Measurements from ENCODE around the gene OR2AT4. TPM values are rescaled to one million over a fixed set of nuclear protein-coding genes. Genes with fewer than 3 reads are reported as not detected.

The OR2AT4 gene
- total RNA-seq (2012; rRNA removed) (not detected in 2 replicates), polyA plus RNA-seq (2012; rRNA removed) (not detected in 2 replicates), Bru-seq, nascent RNA (not detected), BruChase-seq, experiment 1, labeled RNA remaining after a 6-hour chase (not detected), BruChase-seq, experiment 2, labeled RNA remaining after a 2-hour chase (not detected)
- not detected in 2 replicates for polyA plus RNA-seq (2012; cell fraction: cytosol; rRNA removed)
- polyA plus RNA-seq (2012; cell fraction: nucleus; rRNA removed; ENCODE audit: low replicate concordance): not detected in 2 replicates
- long read RNA-seq: 0 reads

DNA sequence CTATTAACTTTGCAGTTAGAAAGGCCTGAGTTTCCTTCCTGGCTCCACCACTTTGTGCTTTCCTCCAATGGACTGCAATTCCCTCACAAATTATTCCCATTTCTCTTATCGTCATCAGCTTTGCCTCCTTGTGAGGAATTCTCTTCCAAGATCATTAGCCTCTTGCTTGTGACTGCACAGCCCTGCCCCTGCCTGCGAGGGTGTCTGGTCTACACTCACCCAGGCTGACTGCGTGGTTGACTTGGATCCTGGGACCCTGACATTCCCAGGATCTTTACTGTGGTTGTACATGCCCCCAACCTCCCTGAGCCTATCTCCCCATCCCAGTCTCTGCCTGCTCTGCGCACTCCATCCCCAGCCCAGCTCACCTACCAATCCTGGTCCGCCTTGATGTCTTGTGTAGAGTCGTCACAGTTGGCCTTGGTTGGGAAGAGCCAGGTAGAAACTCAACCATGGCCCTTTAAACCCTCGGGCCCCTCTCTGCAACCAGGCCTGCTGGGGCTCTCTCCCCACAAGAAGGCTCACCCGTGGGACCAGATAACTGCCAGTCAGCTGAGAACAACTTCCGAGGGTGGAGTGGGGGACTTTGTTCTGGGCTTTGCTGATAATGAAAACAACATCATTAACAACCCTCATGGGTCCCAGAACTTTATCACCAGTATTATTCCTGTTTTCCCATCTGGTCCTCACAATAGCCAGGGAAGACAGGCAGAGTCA, at the start of gene OR2AT4:
Gene OR2AT4 (minus strand): TSS at position 421 of the 717 bp plus-strand sequence.
- Histone ChIP-seq H2BK20ac (ENCODE audit: low read depth, low read length) (no peak within 1 kb of the TSS), H4K8ac (ENCODE audit: low read depth in 2 of 2, low read length in 2 of 2) (no peak within 1 kb of the TSS), H3K27ac (ENCODE audit: insufficient read depth, low read length) (no peak within 1 kb of the TSS), H4K5ac (ENCODE audit: low read depth, low read length) (no peak within 1 kb of the TSS), H2BK5ac (ENCODE audit: low read depth, low read length, poor library complexity, severe bottlenecking) (no peak within 1 kb of the TSS), H3K79me1 (ENCODE audit: low read depth in 1 of 2, low read length in 2 of 2) (no peaks in the 10 kb centered on the region), H3K9ac (ENCODE audit: low read depth, low read length) (no peak within 1 kb of the TSS), H2BK15ac (ENCODE audit: low read depth, low read length) (no peak within 1 kb of the TSS), H3K4ac (ENCODE audit: low read depth, low read length) (no peak within 1 kb of the TSS), H2BK120ac (ENCODE audit: low read depth, low read length) (no peak within 1 kb of the TSS), H3K18ac (ENCODE audit: low read depth, low read length) (no peak within 1 kb of the TSS), H3K14ac (replicated peaks; ENCODE audit: low read depth, low read length) (no peak within 1 kb of the TSS), H3K9me3 (ENCODE audit: control insufficient read depth, insufficient read depth, low read length) (no peaks in the 10 kb centered on the region), H2AK9ac (replicated peaks; ENCODE audit: low read depth, low read length, poor library complexity) (no peak within 1 kb of the TSS), H3K4me1 (ENCODE audit: control insufficient read depth, insufficient read depth, low read length) (peaks cover 2% of the 10 kb centered on the region; the same call in 1 of the 2 replicates), H4K20me1 (ENCODE audit: insufficient read depth, low read length) (no peaks in the 10 kb centered on the region), H3K36me3 (ENCODE audit: control insufficient read depth, insufficient read depth, low read length) (no peaks in the 10 kb centered on the region), H3K23ac (ENCODE audit: low read depth, low read length) (no peak within 1 kb of the TSS), H3K9me1 (ENCODE audit: insufficient read depth, low read length) (no peaks in the 10 kb centered on the region; the same call in 1 of the 2 replicates), H4K91ac (ENCODE audit: insufficient read depth, low read depth, low read length) (no peak within 1 kb of the TSS), H3K4me2 (ENCODE audit: low read depth, low read length) (no peak within 1 kb of the TSS), H2AFZ (replicated peaks; ENCODE audit: low read length, poor library complexity) (no peak within 1 kb of the TSS), H2AK5ac (ENCODE audit: low read depth, low read length) (no peak within 1 kb of the TSS), H3K56ac (ENCODE audit: extremely low read depth, insufficient read depth, low read length) (no peak within 1 kb of the TSS), H3K4me3 (ENCODE audit: insufficient read depth, low read depth, low read length) (no peak within 1 kb of the TSS), H3K27me3 (ENCODE audit: control insufficient read depth, insufficient read depth, low read length) (peaks cover 47% of the 10 kb centered on the region)
- dilution Hi-C loops (cut with HindIII; ENCODE audit: low sequenced_read_pairs, unreplicated experiment) (no loop called here), in situ Hi-C loops (cut with MboI; ENCODE audit: low sequenced_read_pairs) (no loop called here), intact Hi-C loops (cut with micrococcal nuclease) (no loop called here)
- ChIA-PET POLR2A (ENCODE audit: unreplicated experiment) (no interaction called here), CTCF (no interaction called here)
- ATAC-seq (ENCODE audit: low read depth): no peak
- no peak for DNase-seq
- no TSS peak for BruUV-seq (replicated peaks)
- TF ChIP-seq RAD21 (IDR thresholded peaks at IDR 0.05; ENCODE audit: low read length) (no peak), CTCF (conservative IDR thresholded peaks at IDR 0.05; ENCODE audit: low read depth, low read length) (no peak), FOS (IDR thresholded peaks at IDR 0.05; ENCODE audit: low read depth, low read length) (no peak), RFX5 (IDR thresholded peaks at IDR 0.05; ENCODE audit: low read depth, low read length) (no peak), MAZ (IDR thresholded peaks at IDR 0.05; ENCODE audit: borderline replicate concordance, low read depth, low read length) (no peak), MXI1 (IDR thresholded peaks at IDR 0.05; ENCODE audit: borderline replicate concordance, low read depth, low read length) (no peak), MAFK (IDR thresholded peaks at IDR 0.05; ENCODE audit: low read depth, low read length) (no peak), CHD1 (IDR thresholded peaks at IDR 0.05; ENCODE audit: low read depth, low read length) (no peak)
- whole genome bisulfite sequencing, 2 experiments (ENCODE audit: extremely low coverage in 2 of 2, insufficient read length in 1 of 2): 77% methylated on average over 2 of the region's 9 CpGs; no CpG with 5 or more reads in 1 of the 2 experiments

All from IMR-90 (cell line).